ENCODE data around the gene MUSTN1.

Gene MUSTN1

DNA sequence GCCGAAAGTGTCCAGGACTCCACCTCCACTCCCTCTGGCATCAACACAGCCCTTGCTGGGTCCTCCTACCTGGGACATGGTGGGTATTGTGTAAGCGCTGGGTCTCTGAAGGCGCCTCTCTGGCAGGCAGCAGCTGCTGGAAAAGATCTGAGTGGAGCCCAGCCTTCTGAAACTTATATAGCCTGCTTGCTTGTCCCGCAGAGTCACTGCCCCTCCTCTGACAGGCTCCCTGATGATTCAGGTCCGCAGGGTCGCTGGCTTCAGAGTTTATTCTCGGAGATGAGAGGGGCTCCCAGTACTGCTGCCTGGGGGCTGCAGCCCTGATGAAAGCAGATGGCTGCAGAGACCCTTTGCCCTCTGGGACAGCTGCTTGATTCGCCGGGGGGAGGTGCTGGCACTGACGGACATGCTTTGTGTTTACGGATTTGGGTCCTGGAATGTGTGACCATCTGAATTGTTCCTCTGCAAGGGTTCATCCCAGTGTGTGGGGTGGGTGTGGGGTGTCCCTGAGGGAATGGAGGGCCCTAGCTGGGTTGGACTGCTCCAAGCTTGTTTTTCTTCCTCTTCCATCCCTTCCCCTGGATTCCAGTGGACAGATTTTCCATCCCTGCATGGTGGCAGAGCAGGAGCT lies at the start of gene MUSTN1:
Gene MUSTN1 (minus strand): TSS at position 149 of the 631 bp plus-strand sequence. CDS start 71 bp downstream, at position 78.
- TF ChIP-seq, protein P1, sequence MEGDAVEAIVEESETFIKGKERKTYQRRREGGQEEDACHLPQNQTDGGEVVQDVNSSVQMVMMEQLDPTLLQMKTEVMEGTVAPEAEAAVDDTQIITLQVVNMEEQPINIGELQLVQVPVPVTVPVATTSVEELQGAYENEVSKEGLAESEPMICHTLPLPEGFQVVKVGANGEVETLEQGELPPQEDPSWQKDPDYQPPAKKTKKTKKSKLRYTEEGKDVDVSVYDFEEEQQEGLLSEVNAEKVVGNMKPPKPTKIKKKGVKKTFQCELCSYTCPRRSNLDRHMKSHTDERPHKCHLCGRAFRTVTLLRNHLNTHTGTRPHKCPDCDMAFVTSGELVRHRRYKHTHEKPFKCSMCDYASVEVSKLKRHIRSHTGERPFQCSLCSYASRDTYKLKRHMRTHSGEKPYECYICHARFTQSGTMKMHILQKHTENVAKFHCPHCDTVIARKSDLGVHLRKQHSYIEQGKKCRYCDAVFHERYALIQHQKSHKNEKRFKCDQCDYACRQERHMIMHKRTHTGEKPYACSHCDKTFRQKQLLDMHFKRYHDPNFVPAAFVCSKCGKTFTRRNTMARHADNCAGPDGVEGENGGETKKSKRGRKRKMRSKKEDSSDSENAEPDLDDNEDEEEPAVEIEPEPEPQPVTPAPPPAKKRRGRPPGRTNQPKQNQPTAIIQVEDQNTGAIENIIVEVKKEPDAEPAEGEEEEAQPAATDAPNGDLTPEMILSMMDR (IDR thresholded peaks at IDR 0.05; ENCODE audit: low read depth, low read length) = no peak
- no peak within 1 kb of the TSS for H3K4me3 ChIP-seq (ENCODE audit: low read depth, low read length)
- in situ Hi-C loops (cut with HindIII; ENCODE audit: low sequenced_read_pairs) = no loop called here
- DNase-seq (ENCODE audit: low read depth, low spot score) = peak; percentile 22

GRCh38 chr3:52882377-52882776 lies 47.6 kb upstream of the MUSTN1 start:
- H3K4me3 ChIP-seq (ENCODE audit: low read depth, low read length) = no peak overlapping the region
- in situ Hi-C loops (cut with HindIII; ENCODE audit: low sequenced_read_pairs) = no loop called here
- TF ChIP-seq, protein P1 (IDR thresholded peaks at IDR 0.05; ENCODE audit: low read depth, low read length) = no peak
- no peak for DNase-seq (ENCODE audit: low read depth, low spot score)

GRCh38 chr3:52881871-52882270 lies 47.1 kb upstream of the MUSTN1 start:
- TF ChIP-seq, protein P1 (IDR thresholded peaks at IDR 0.05; ENCODE audit: low read depth, low read length) = no peak
- no peak overlapping the region for H3K4me3 ChIP-seq (ENCODE audit: low read depth, low read length)
- in situ Hi-C loops (cut with HindIII; ENCODE audit: low sequenced_read_pairs) = no loop called here
- DNase-seq (ENCODE audit: low read depth, low spot score) = no peak

DNA sequence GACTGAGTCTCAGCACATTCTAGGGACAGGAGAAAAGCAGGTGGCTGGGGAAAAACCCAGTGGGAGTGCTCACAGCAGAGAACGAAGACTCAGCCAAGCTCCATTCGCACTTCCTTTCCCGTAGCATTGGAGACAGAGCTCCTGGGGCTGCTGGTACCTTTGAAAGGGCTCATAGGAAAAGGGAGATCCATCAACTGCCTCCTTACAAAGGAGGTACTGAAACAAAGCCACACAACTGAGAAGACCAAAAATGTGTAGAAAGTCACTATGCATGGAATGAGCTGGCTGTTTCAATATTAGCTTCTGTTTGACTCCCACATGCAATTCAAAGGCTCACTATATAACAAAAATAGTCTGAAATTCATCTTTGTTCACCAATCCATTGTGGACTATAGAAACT lies 45.7 kb upstream of the MUSTN1 start:
- no peak for DNase-seq (ENCODE audit: low read depth, low spot score)
- no peak overlapping the region for H3K4me3 ChIP-seq (ENCODE audit: low read depth, low read length)
- TF ChIP-seq, protein P1 (IDR thresholded peaks at IDR 0.05; ENCODE audit: low read depth, low read length) = no peak
- in situ Hi-C loops (cut with HindIII; ENCODE audit: low sequenced_read_pairs) = no loop called here

DNA sequence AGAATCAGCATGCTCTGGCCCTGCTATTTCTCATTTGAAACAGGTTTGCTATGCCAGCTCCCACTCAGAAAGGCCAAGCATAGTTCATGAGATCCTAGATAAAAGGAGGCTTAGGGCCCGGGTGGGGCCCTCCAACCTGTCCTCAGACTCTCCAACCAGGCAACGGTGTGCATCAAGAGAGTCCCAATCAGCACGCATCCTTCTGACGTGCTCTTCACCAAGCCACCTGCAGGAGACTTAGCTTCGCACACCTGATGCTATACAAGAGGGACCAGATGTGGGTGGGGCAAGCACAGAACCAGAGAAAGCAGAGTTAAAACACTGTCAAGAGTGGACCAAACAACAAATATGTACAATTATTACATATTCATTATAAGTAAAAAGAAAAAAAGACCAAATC lies 45.2 kb upstream of the MUSTN1 start:
- no peak for DNase-seq (ENCODE audit: low read depth, low spot score)
- no peak overlapping the region for H3K4me3 ChIP-seq (ENCODE audit: low read depth, low read length)
- in situ Hi-C loops (cut with HindIII; ENCODE audit: low sequenced_read_pairs) = no loop called here
- TF ChIP-seq, protein P1 (IDR thresholded peaks at IDR 0.05; ENCODE audit: low read depth, low read length) = no peak

DNA sequence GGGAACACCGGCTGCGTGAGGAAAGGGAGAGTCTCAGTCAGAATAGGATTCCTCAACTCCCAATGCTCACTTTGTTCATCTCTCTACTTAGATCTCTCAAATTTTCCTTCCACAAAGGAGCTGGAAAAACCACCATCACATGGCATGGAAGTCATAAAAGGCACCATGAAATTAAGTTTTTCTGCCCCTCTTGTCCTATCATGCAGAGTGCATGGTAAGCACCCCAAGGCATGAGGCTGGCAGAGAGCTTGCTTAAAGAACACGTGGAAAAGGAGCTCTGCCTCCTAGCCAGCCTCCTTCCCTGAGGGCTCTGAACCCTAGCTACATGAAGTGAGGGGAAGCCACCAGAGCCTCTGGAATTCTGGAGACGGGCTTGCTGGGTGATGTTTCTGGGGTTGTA lies 44.8 kb upstream of the MUSTN1 start:
- in situ Hi-C loops (cut with HindIII; ENCODE audit: low sequenced_read_pairs) = no loop called here
- TF ChIP-seq, protein P1 (IDR thresholded peaks at IDR 0.05; ENCODE audit: low read depth, low read length) = no peak
- DNase-seq (ENCODE audit: low read depth, low spot score) = no peak
- no peak overlapping the region for H3K4me3 ChIP-seq (ENCODE audit: low read depth, low read length)
